PC-9 (cell line): Measurements from ENCODE around the gene ELK4. TPM values are rescaled to one million over a fixed set of nuclear protein-coding genes. Genes with fewer than 3 reads are reported as not detected.
A peak's percentile ranks its signal among the peaks of the same experiment; 100 is the strongest.

Experiments used
- BruUV-seq: library from RNA; stranded (reverse); fragments of 400-500 nt; replicated peaks from 2 replicates; lab custom pipeline; 2021; lab: Mats Ljungman, UMichigan
- CTCF ChIA-PET: fragments of 300-600 bp; sonication (Branson Sonifier 250); formaldehyde crosslinking; loops from one replicate; lab custom pipeline; 2022; ENCODE audit warnings: antibody characterized with exemption; lab: Charles Lee
- POLR2A ChIA-PET: fragments of 300-600 bp; sonication (Branson Sonifier 250); formaldehyde crosslinking; loops from one replicate; lab custom pipeline; 2022; ENCODE audit warnings: antibody characterized with exemption; ENCODE audit not compliant: unreplicated experiment; lab: Charles Lee
- DNase-seq, 2 experiments: peaks; one replicate each; pipeline versions ENCODE4 v3.0.0 to v3.0.0-alpha.2; 2015 to 2022; ENCODE audit warnings: mixed read lengths in 1 of 2
- H2AFZ ChIP-seq: fragments of 200-600 bp; sonication (generic); 2 replicates; pipeline ENCODE4 v1.8.1; 2017; ENCODE audit warnings: antibody characterized with exemption
- H3F3A ChIP-seq: fragments of 200-600 bp; sonication (generic); 2 replicates; pipeline ENCODE4 v1.8.1; 2017; ENCODE audit warnings: antibody characterized with exemption, mild to moderate bottlenecking, low read depth; ENCODE audit not compliant: insufficient read depth
- H3K27ac ChIP-seq: fragments of 200-600 bp; sonication (generic); 2 replicates; pipeline ENCODE4 v1.6.1; 2016; ENCODE audit warnings: mixed run types
- H3K27me3 ChIP-seq: fragments of 200-600 bp; sonication (generic); 2 replicates; pipeline ENCODE4 v1.6.1; 2016; ENCODE audit warnings: low read depth, mixed run types; ENCODE audit not compliant: insufficient read depth
- H3K36me3 ChIP-seq: fragments of 200-600 bp; sonication (generic); 2 replicates; pipeline ENCODE4 v1.6.1; 2016; ENCODE audit warnings: low read depth, mixed run types
- H3K4me1 ChIP-seq: fragments of 200-600 bp; sonication (generic); replicated peaks from 2 replicates; pipeline ENCODE4 v1.6.1; 2016; ENCODE audit warnings: mixed run types; ENCODE audit not compliant: insufficient read depth
- H3K4me2 ChIP-seq: fragments of 200-600 bp; sonication (generic); 2 replicates; pipeline ENCODE4 v1.6.1; 2017; ENCODE audit warnings: mixed run types
- H3K4me3 ChIP-seq: fragments of 200-600 bp; sonication (generic); 2 replicates; pipeline ENCODE4 v1.6.1; 2016; ENCODE audit warnings: mixed run types
- H3K79me2 ChIP-seq: fragments of 200-600 bp; sonication (generic); 2 replicates; pipeline ENCODE4 v1.6.1; 2017; ENCODE audit warnings: low read depth, mixed run types
- H3K9me2 ChIP-seq: fragments of 200-600 bp; sonication (generic); 2 replicates; pipeline ENCODE4 v1.8.1; 2017; ENCODE audit warnings: mild to moderate bottlenecking; ENCODE audit not compliant: insufficient read depth
- H3K9me3 ChIP-seq: fragments of 200-600 bp; sonication (generic); 2 replicates; pipeline ENCODE4 v1.8.1; 2016; ENCODE audit warnings: low read depth; ENCODE audit not compliant: insufficient read depth
- H4K20me1 ChIP-seq: fragments of 200-600 bp; sonication (generic); 2 replicates; pipeline ENCODE4 v1.8.1; 2017; ENCODE audit not compliant: insufficient read depth
- EZH2 ChIP-seq: fragments of 200-600 bp; sonication (generic); IDR thresholded peaks from 2 replicates; pipeline ENCODE4 v1.8.0; 2017; ENCODE audit warnings: antibody characterized with exemption, low read depth
- intact Hi-C: fragments of 100-400 bp; cut with micrococcal nuclease; formaldehyde crosslinking; loops from one replicate; pipeline ENCODE4 v1.10.0; 2022; ENCODE audit not compliant: unreplicated experiment
- total RNA-seq: library from RNA; stranded (reverse); gene quantifications from 2 replicates; pipeline ENCODE4 v1.2.3, GENCODE V29; 2021
- TF ChIP-seq, protein P1 (sequence below): fragments of 200-600 bp; sonication (generic); conservative IDR thresholded peaks from 2 replicates; pipeline ENCODE4 v1.6.1; 2017; ENCODE audit warnings: mixed run types, antibody characterized with exemption, mild to moderate bottlenecking, moderate library complexity

The ELK4 gene
- total RNA-seq, 1 experiment from 2014 or later = 48.1 TPM

DNA sequence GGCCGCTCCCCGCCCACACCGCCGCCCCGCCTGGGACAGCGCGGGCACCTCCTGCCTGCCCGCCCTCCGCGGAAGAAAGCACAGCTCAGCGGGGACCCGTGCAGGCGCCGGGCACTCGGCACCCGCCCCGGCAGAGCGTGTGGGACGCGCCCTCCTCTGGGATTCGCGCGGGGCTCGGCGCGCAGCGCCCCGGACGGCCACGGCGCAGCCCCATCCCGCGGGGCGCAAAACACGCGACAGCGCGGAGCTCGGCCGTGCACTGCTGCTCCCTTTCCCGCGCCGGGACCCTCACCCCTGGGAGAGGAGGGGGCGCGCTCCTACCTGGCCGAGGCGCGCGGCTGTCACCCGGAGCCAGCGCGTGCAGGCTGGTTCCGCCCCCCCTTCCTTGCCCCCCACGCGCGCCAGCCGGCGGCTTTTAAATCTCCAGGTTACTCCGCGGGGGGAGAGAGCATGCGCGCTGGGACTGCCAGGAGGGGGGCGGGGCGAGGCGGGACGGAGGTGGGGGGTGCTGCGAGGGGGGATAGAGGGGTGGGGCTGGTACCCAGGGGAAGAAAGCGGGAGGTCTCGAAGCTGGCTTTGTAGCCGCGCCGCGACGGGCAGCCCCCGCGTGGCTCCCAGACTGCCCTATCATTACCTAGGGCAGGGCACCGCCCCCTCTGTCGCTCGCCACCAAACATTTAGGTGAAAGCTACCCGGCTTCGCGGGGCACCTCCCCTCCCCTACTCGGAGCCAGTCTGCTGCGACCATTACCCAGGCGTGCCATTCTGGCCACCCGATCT lies 48.5 kb upstream of the ELK4 start, which contains the start of gene SLC45A3:
SLC45A3 (minus strand) TSS at position 437 of the 779 bp plus-strand sequence. CDS start 15,853 bp downstream, outside the sequence.
- Histone ChIP-seq H3K27me3 (no peaks in the 10 kb centered on the region), H3F3A (peaks cover 12% of the 10 kb centered on the region), H4K20me1 (no peaks in the 10 kb centered on the region; the same call in 1 of the 2 replicates), H3K27ac (peak within 1 kb of the TSS; percentile 51), H3K4me3 (peak within 1 kb of the TSS; percentile 63), H3K9me2 (no peaks in the 10 kb centered on the region), H3K79me2 (peaks cover 47% of the 10 kb centered on the region), H2AFZ (peak within 1 kb of the TSS; percentile 91), H3K4me2 (peak within 1 kb of the TSS; percentile 79), H3K4me1 (peaks cover 37% of the 10 kb centered on the region), H3K36me3 (no peaks in the 10 kb centered on the region), H3K9me3 (no peaks in the 10 kb centered on the region)
- BruUV-seq = no TSS peak
- ChIA-PET CTCF (interaction anchor here (0.7 kb wide), 1 partner anchor 85 kb away, joined by 4 read pairs; no protein-coding TSS in a partner anchor), POLR2A (interaction anchor here (0.6 kb wide), 1 partner anchor 131 kb away, joined by 3 read pairs; no protein-coding TSS in a partner anchor)
- DNase-seq = peak; percentile 46 to 55
- TF ChIP-seq, protein P1, sequence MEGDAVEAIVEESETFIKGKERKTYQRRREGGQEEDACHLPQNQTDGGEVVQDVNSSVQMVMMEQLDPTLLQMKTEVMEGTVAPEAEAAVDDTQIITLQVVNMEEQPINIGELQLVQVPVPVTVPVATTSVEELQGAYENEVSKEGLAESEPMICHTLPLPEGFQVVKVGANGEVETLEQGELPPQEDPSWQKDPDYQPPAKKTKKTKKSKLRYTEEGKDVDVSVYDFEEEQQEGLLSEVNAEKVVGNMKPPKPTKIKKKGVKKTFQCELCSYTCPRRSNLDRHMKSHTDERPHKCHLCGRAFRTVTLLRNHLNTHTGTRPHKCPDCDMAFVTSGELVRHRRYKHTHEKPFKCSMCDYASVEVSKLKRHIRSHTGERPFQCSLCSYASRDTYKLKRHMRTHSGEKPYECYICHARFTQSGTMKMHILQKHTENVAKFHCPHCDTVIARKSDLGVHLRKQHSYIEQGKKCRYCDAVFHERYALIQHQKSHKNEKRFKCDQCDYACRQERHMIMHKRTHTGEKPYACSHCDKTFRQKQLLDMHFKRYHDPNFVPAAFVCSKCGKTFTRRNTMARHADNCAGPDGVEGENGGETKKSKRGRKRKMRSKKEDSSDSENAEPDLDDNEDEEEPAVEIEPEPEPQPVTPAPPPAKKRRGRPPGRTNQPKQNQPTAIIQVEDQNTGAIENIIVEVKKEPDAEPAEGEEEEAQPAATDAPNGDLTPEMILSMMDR = no peak
- TF ChIP-seq EZH2 = no peak
- intact Hi-C loops = loop anchor here (1.0 kb wide), 1 partner anchor 16 kb away; no protein-coding TSS in a partner anchor

DNA sequence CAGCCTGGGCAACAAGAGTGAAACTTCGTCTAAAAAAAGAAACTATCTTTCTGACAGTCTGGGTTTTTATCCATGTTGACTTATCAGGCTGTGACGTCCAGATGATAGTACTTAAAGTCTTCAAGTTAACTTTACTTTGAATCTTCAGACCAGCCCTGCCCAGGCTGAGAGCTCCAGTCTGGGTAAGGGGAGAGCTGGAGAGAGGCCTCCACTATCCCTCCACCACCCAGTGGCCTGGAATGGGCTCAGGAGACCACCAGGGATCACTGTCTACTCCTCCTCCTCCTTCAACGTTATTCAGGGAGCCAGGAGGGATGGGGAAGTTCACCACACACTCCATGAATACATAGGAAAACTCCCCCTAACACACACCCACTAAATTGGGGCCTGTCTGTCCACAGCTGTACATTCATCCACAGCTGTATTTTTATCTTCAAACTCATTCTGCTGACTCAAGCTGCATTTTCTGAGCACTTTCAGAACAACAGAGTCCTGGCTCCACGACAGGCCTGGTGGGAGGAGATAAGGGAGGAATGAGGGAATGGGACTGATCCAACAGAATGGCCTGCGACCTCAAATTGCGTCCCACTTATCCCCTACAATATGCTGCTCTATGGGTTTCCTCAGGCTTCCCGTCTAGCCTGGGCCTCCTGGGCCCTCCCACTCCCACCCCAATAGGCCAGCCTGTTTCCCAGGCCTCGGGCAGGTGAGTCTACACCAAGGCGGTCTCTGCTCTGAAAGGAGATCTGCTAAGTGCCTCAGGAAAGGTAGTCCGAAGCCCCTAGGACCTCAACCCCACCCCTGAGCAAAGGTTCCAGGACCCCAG lies 46.7 kb upstream of the ELK4 start:
- no peaks in the 10 kb centered on the region for H3K27me3 ChIP-seq
- H3K36me3 ChIP-seq = no peaks in the 10 kb centered on the region; the same call in 1 of the 2 replicates
- H3K27ac ChIP-seq = no peak overlapping the region; the same call in 1 of the 2 replicates
- ChIA-PET CTCF (interaction anchor here (1.4 kb wide), 1 partner anchor 33 kb away, joined by 3 read pairs; no protein-coding TSS in a partner anchor), POLR2A (interaction anchor here (0.5 kb wide), 1 partner anchor 17 kb away, joined by 9 read pairs; no protein-coding TSS in a partner anchor)
- intact Hi-C loops = no loop called here
- H3K9me3 ChIP-seq = no peaks in the 10 kb centered on the region
- peak overlapping the region; percentile 79 for H3K4me2 ChIP-seq
- no peaks in the 10 kb centered on the region; the same call in 1 of the 2 replicates for H4K20me1 ChIP-seq
- 0 out of 2 replicates have a peak overlapping the region, but pooled peaks have one; percentile 91 for H2AFZ ChIP-seq
- peaks cover 22% of the 10 kb centered on the region for H3F3A ChIP-seq
- DNase-seq = no peak
- peak overlapping the region; percentile 63 for H3K4me3 ChIP-seq
- TF ChIP-seq, protein P1 = no peak
- no peak for TF ChIP-seq EZH2
- BruUV-seq = no TSS peak
- peaks cover 40% of the 10 kb centered on the region for H3K4me1 ChIP-seq
- peaks cover 59% of the 10 kb centered on the region for H3K79me2 ChIP-seq
- H3K9me2 ChIP-seq = no peaks in the 10 kb centered on the region

DNA sequence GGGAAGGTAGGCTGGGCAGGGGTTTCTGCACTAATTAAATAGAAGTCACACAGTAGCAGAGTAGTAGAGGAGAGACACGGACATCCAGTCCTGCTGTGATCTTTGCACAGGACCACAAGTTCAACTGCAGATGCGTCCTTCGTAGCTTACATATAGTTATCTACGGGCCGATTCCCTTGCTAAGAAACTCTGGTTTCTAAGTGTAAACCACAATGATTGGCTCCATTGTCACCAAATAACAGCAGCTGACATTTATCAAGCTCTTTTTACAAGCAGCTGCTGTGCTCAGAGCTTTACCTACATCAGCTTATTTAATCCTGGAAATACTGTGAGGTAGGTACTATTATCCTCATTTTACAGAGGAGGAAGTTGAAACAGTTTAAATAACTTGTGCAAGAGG lies 45.4 kb upstream of the ELK4 start:
- peaks cover 71% of the 10 kb centered on the region for H3K79me2 ChIP-seq
- BruUV-seq = TSS peak; percentile 5
- peaks cover 35% of the 10 kb centered on the region for H3F3A ChIP-seq
- H2AFZ ChIP-seq = no peak overlapping the region
- no peak overlapping the region for H3K27ac ChIP-seq
- H3K27me3 ChIP-seq = no peaks in the 10 kb centered on the region
- intact Hi-C loops = no loop called here
- H3K9me2 ChIP-seq = no peaks in the 10 kb centered on the region
- no peaks in the 10 kb centered on the region for H3K9me3 ChIP-seq
- TF ChIP-seq, protein P1 = no peak
- no peak for TF ChIP-seq EZH2
- peak overlapping the region; percentile 20; the same call in 1 of the 2 replicates for H3K4me2 ChIP-seq
- DNase-seq = no peak
- POLR2A ChIA-PET = no interaction called here
- peaks cover 54% of the 10 kb centered on the region for H3K4me1 ChIP-seq
- H4K20me1 ChIP-seq = no peaks in the 10 kb centered on the region; the same call in 1 of the 2 replicates
- CTCF ChIA-PET = no interaction called here
- H3K36me3 ChIP-seq = no peaks in the 10 kb centered on the region; the same call in 1 of the 2 replicates
- H3K4me3 ChIP-seq = no peak overlapping the region
